ENCODE data around the gene MPV17.
"Not testable (repeated sequence)": the region's sequence is repeated elsewhere in the genome, so short reads cannot be mapped to it uniquely, and the experiment has no call there.

Gene MPV17

GRCh38 chr2:27296481-27296880 lies 26.4 kb downstream of the MPV17 start:
- DNase-seq: no peak

GRCh38 chr2:27294928-27295327 lies 28.0 kb downstream of the MPV17 start:
- no peak for DNase-seq

- no peak for DNase-seq
Observed at GRCh38 chr2:27291865-27292264, 31.0 kb downstream of the MPV17 start.

DNA sequence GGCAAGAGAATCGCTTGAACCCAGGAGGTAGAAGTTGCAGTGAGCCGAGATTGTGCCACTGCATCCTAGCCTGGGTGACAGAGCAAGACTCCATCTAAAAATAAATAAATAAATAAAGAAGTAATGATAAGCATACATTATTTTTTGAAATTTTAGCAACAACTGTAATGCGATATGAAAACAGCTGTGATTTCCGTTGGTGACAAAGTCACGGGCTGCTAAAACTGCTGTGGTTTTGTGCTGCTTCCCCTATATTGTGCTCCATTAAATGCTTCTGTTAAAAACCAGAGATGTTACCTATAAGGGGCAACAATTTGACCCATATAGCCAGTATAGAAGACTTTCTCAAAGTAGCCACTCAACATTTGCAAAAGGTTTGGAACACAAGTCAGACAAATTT lies 32.3 kb downstream of the MPV17 start:
- no peak for DNase-seq

DNA sequence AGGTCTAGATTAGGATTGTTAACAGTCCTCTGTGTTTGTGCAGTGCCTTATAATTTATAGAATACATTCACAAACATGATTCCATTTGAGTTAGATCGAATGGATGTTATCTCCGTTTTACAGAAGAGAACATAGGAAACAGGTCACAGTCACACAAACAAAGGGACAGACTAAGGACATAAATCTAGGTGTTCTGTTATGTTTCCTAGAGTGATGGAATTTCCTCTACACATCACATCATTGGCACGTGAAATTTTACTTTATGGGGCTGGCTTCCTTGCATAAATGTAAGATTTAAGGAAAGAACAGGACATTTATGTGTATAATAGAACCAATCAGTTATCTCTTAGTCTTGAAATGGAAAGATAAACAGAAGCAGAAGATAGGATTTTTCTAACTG lies 34.3 kb downstream of the MPV17 start:
- DNase-seq: no peak

GRCh38 chr2:27285481-27285880 lies 37.4 kb downstream of the MPV17 start:
- DNase-seq: no peak

GRCh38 chr2:27284996-27285395 lies 37.9 kb downstream of the MPV17 start:
- no peak for DNase-seq

- no peak for DNase-seq
Observed at GRCh38 chr2:27282892-27283291, 40.0 kb downstream of the MPV17 start.

DNA sequence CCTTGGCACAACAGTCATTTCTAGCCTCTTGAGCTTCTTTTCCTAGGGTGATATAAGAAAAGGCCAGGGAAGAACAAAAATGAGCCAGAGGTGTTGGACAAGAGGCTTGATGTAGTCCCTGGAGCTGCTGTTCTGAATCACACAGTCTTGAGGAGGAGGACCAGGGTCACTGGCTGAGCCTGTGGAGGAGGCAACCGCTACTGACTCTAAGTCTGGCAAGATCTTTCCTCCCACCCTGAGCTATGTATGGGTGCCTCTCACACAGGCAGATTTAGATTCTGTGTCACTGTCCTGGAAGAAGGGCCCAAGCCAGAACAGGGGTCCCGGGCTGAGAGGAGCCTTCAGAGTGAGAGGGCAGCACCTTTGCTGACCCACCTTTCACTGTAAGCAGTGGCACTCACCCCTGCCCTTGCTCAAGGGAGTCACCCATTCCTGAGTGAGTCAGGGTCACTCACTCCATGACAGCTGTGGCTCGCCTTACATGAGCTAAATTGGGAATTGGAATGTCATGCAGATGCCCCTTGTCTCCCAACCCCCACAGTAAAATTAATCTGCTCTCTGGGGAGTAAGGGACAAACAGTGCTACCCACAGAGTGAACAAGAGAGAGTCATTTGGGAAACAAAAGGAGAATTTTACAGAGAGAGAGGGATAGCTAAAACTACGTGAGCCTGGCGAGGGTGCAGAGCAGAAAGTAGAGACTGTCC lies 40.9 kb downstream of the MPV17 start, which contains the start of gene TRIM54:
Gene TRIM54 (plus strand): TSS at position 575 of the 705 bp plus-strand sequence. CDS start 303 bp downstream, outside the sequence.
- no peak for DNase-seq

GRCh38 chr2:27281442-27281841 lies 41.5 kb downstream of the MPV17 start:
- no peak for DNase-seq

GRCh38 chr2:27280826-27281225 lies 42.1 kb downstream of the MPV17 start:
- no peak for DNase-seq

DNA sequence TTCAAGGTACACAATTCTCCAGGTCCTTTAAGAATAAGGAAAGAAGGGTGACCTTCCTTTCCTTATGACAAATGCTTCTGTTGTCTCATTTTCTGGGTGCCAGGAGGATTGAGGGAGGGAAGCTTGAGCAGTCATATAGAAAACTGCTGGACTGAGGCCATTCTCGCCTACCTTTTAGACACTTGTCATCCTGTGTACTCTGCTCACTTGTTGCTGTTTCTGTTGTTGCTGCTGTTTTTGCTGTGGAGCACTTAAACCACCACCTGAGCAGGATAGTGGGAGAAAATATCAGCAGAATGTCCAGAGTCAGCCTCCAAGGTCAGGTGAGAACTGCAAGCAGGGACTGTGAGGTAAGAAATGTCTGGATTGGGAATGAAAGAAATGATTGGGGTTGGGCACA lies 44.9 kb downstream of the MPV17 start:
- no peak for DNase-seq

GRCh38 chr2:27275211-27276150 lies 47.4 kb downstream of the MPV17 start, which contains the start of gene DNAJC5G:
Gene DNAJC5G, plus strand, starts transcription at chr2:27275433. Its CDS starts 1,296 bp downstream, at chr2:27276729.
- no peak for DNase-seq

DNA sequence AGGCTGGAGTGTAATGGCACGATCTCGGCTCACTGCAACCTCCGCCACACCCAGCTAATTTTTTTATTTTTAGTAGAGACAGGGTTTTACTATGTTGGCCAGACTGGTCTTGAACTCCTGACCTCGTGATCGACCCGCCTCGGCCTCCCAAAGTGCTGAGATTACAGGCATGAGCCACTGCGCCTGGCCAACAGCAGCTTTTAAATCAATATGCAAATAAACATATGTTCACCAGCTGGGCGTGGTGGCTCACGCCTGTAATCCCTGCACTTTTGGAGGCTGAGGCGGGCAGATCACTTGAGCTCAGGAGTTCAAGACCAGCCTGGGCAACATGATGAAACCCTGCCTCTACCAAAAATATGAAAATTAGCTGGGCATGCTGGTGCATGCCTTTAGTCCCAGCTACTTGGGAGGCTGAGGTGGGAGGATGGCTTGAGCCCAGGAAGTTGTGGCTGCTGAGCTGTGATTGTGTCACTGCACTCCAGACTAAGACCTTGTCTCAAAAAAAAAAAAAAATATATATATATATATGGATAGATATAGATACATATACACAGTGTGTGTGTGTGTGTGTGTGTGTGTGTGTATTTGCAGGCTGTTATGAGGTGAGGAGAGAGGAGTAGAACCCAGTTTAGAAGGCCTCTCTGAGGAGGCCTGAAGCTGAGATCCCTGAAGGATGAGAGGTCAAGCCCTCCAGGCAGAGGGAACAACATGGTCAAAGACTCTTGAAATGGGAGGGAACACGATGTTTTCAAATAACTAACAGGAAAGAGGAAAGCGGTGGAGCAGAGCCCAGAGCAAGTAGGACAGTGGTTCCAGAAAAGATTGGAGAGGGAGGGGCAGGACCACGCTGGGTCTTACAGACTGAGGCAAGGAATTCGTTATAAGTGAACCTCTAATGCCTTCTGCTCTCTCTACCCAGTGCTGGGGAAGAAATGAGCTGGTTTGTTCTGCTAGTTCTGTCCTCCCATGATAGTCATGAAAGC lies 50.1 kb downstream of the MPV17 start:
- DNase-seq: not testable (repeated sequence)

GRCh38 chr2:27271631-27272340 lies 51.1 kb downstream of the MPV17 start:
- no peak for DNase-seq

DNA sequence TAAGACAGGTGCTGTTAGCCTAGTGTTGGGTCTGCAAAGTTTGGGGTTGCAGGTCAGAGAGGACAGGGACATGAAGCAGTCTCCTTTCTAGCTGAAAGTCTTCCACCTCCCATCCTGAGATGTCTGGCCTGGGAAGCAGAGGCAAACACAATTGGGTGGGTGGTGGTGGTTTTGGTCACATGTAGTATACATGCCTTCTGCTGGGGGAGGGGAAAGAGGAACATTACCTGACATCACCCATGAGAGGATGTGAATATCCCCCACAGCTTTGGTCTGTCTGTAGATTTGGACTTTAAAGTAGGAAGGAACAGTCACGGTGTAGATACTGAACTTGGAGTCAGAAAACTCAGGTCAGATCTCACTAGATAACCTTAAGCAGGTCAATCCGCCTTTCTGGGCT lies 52.2 kb downstream of the MPV17 start:
- no peak for DNase-seq

- DNase-seq: no peak
Observed at GRCh38 chr2:27270131-27270530, 52.8 kb downstream of the MPV17 start.

- DNase-seq: not testable (repeated sequence)
Observed at GRCh38 chr2:27268296-27268695, 54.6 kb downstream of the MPV17 start.

- no peak for DNase-seq
Observed at GRCh38 chr2:27265536-27265870, 57.4 kb downstream of the MPV17 start.

DNA sequence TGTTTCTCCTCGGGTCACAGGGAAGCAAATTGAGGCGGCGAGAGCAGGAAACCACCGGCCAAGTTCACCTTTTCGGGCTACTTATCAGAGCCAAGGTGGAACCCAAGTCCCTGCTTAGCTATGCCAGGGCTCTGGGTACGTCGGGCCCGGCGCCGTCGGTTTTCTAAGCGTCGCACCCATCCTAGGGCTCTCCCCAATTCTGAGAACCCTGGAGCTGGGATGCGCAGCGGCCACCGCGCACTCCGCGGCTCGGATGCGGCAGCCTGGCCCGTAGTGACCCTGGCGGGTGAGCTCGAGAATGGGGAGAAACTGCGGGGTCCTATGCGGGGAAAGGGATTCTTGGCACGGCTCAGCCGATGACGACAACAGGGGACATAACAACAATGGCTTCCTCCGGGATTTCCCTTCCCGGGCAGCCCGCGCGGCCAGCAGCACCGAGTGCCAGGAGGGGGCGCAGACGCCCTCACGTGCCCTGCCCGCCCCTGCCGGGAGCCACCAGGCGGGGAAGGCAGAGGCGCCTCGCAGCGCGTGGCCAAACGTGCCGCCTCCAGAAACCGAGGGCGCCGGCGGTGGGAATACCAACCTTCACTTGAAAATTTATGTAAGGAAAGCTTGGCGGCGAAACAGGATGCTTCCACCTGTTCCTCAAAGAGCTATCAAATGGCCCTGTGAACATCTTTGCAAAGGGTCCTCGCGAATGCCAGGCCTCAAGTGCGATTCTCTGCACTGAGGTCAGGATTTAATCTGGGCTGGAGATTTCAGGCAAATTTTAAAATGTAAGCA lies 58.0 kb downstream of the MPV17 start:
- peak; percentile 41 for DNase-seq

GRCh38 chr2:27264253-27264752 lies 58.6 kb downstream of the MPV17 start:
- no peak for DNase-seq

Data from NCI-H1092 (cell line).